ENCODE data around the gene OR2T10. TPM values are rescaled to one million over a fixed set of nuclear protein-coding genes. Genes with fewer than 3 reads are reported as not detected.

OR2T10 gene
- total RNA-seq, 4 donors from 2014 or later = not detected

DNA sequence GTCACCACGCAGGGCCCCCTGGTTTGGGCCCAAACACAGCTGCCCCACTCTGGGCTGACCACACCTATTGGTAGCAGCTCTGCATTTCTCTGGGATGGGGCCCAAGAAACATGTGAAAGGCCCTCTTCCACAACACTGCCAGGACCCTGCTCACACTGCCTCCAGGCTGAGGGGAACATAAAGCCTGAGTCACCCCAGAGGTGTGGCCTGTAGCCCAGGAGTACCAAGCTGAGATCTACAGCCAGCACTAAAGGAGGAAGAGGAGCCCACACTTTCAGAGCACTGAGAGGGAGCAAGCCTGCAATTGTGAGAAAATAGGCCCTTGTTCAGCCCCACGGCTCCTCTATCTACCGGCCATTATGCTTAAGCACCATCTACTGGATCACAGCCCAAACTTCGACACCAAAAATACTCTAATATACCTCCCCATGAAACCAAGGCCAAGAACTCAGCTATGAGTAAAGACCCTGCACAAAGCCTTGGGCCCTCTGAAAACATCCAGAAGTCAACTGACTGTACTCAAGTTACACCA lies 14.4 kb upstream of the OR2T10 start:
- Histone ChIP-seq H3K27me3 (no peaks in the 10 kb centered on the region), H3K9me3 (no peaks in the 10 kb centered on the region), H3K27ac (no peak overlapping the region), H3K4me3 (no peak overlapping the region), H3K36me3 (no peaks in the 10 kb centered on the region), H3K4me1 (no peaks in the 10 kb centered on the region)
- TF ChIP-seq, protein P1, sequence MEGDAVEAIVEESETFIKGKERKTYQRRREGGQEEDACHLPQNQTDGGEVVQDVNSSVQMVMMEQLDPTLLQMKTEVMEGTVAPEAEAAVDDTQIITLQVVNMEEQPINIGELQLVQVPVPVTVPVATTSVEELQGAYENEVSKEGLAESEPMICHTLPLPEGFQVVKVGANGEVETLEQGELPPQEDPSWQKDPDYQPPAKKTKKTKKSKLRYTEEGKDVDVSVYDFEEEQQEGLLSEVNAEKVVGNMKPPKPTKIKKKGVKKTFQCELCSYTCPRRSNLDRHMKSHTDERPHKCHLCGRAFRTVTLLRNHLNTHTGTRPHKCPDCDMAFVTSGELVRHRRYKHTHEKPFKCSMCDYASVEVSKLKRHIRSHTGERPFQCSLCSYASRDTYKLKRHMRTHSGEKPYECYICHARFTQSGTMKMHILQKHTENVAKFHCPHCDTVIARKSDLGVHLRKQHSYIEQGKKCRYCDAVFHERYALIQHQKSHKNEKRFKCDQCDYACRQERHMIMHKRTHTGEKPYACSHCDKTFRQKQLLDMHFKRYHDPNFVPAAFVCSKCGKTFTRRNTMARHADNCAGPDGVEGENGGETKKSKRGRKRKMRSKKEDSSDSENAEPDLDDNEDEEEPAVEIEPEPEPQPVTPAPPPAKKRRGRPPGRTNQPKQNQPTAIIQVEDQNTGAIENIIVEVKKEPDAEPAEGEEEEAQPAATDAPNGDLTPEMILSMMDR (IDR thresholded peaks at IDR 0.05) = no peak
- TF ChIP-seq POLR2A (IDR thresholded peaks at IDR 0.05) = no peak
- intact Hi-C loops (cut with DNase I) = no loop called here
- DNase-seq = no peak
- WGBS, 2 donors = 58 to 70% methylated on average over 2 to 3 of the region's 4 CpGs

DNA sequence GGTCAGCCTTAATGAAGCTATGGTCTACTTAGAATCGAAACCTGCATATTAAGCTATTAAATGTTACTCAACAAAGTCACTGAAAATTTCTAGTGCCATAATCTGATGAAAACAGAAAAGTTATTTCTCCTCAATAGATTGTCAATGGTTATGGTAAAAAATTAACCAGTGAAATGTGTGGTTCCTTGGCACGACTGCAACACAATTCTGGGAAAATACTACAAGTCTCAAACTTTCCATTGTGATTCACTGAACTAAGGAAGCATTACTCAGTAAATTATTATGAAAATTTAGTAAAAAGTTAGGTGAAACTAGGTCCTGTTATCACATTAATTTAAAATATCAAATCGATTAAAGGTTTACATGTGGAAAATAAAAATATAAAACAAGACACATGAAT lies 12.8 kb upstream of the OR2T10 start:
- Histone ChIP-seq H3K27me3 (no peaks in the 10 kb centered on the region), H3K36me3 (no peaks in the 10 kb centered on the region), H3K4me3 (no peak overlapping the region), H3K9me3 (no peaks in the 10 kb centered on the region), H3K27ac (no peak overlapping the region), H3K4me1 (no peaks in the 10 kb centered on the region)
- 38 to 46% methylated on average over 3 of the region's 3 CpGs for WGBS, 2 donors
- TF ChIP-seq, protein P1 (IDR thresholded peaks at IDR 0.05) = no peak
- no peak for TF ChIP-seq POLR2A (IDR thresholded peaks at IDR 0.05)
- intact Hi-C loops (cut with DNase I) = no loop called here
- no peak for DNase-seq

DNA sequence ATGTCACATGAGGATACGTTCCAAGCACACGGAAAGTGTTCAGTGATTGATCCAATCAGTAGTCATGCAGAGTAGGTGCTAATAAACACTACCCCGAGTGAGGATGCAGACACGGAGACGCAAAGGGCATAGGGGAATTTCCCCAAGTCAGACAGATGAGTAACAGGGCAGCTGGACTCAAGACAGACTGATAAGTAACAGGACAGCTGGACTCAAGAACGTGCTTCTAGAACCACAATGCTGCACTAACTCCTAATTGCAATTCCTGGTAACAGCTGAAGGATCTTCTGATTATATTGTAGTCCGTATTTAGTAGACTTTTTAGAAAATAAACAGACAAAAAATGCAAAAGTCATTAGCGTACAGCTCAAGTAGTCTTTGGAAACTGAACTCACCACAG lies 1.9 kb upstream of the OR2T10 start:
- no peaks in the 10 kb centered on the region for H3K27me3 ChIP-seq
- H3K27ac ChIP-seq = no peak overlapping the region
- no peaks in the 10 kb centered on the region for H3K36me3 ChIP-seq
- H3K4me3 ChIP-seq = no peak overlapping the region
- no peak for DNase-seq
- H3K9me3 ChIP-seq = no peaks in the 10 kb centered on the region
- H3K4me1 ChIP-seq = no peaks in the 10 kb centered on the region
- TF ChIP-seq, protein P1 (IDR thresholded peaks at IDR 0.05) = no peak
- TF ChIP-seq POLR2A (IDR thresholded peaks at IDR 0.05) = no peak
- intact Hi-C loops (cut with DNase I) = no loop called here
- 71 to 81% methylated on average over 5 to 8 of the region's 8 CpGs for WGBS, 2 donors

DNA sequence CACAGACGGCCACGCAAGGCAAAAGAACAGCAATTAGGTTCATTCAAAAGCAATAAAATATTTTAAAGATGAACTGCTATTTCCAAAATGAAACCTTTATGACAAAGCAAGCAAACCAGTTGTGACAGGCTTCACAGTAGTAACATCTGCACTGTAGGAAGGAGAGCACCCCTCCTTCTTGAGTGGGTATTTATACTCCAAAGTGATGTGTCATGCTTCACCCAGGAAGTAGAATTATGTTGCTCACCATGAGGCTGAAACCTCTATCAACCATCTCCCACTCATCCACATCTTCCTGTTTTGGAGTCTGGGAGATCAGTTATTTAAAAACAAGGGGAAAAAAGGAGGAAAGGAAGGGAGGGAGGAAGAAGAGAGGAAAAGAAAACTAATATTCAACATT lies 885 bp downstream of the OR2T10 start:
- TF ChIP-seq POLR2A (IDR thresholded peaks at IDR 0.05) = no peak
- TF ChIP-seq, protein P1 (IDR thresholded peaks at IDR 0.05) = no peak
- intact Hi-C loops (cut with DNase I) = no loop called here
- no peaks in the 10 kb centered on the region for H3K9me3 ChIP-seq
- H3K27ac ChIP-seq = no peak overlapping the region
- no peak for DNase-seq
- H3K36me3 ChIP-seq = no peaks in the 10 kb centered on the region
- 52 to 73% methylated on average over 2 of the region's 2 CpGs for WGBS, 2 donors
- H3K4me3 ChIP-seq = no peak overlapping the region
- no peaks in the 10 kb centered on the region for H3K4me1 ChIP-seq
- no peaks in the 10 kb centered on the region for H3K27me3 ChIP-seq

DNA sequence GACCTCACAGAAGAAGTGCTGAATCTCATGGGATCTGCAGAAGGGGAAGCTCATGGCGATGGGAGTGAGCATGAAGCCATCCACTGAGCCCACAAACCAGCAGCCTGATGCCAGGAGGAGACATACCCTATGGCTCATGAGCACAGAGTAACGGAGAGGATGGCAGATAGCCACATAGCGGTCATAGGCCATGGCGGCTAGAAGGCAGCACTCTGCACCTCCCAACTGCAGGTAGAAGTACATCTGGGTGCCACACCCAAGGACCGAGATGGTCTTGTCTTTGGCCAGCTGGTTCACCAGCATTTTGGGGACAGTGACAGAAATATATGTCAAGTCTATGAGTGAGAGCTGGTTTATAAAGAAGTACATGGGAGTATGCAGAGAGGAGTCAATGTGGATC lies 4.3 kb downstream of the OR2T10 start:
- TF ChIP-seq, protein P1 (IDR thresholded peaks at IDR 0.05) = no peak
- TF ChIP-seq POLR2A (IDR thresholded peaks at IDR 0.05) = no peak
- intact Hi-C loops (cut with DNase I) = no loop called here
- Histone ChIP-seq H3K9me3 (no peaks in the 10 kb centered on the region), H3K27ac (no peak overlapping the region), H3K27me3 (no peaks in the 10 kb centered on the region), H3K4me1 (no peaks in the 10 kb centered on the region), H3K36me3 (no peaks in the 10 kb centered on the region), H3K4me3 (no peak overlapping the region)
- 85 to 88% methylated on average over 5 of the region's 5 CpGs for WGBS, 2 donors
- no peak for DNase-seq
